Progenitor cell of endocrine pancreas (in vitro differentiated cells): ENCODE results near the gene ZNF649. TPM values are rescaled to one million over a fixed set of nuclear protein-coding genes. Genes with fewer than 3 reads are reported as not detected.

Experiments
- DNase-seq: peaks from one replicate; pipeline ENCODE4 v3.0.0; 2021; ENCODE audit warnings: low spot score; ENCODE audit not compliant: unreplicated experiment
- H3K27ac Mint-ChIP-seq: 2 replicates; pipeline ENCODE4 v1.8.0; 2021; ENCODE audit warnings: mild to moderate bottlenecking, moderate library complexity, mixed read lengths
- H3K27me3 Mint-ChIP-seq: 2 replicates; pipeline ENCODE4 v1.8.0; 2021; ENCODE audit warnings: mixed read lengths
- H3K36me3 Mint-ChIP-seq: 2 replicates; pipeline ENCODE4 v1.8.0; 2022; ENCODE audit warnings: mixed read lengths; ENCODE audit not compliant: insufficient read depth
- H3K4me1 Mint-ChIP-seq: 2 replicates; pipeline ENCODE4 v1.8.0; 2021; ENCODE audit warnings: low read depth, mixed read lengths
- H3K4me3 Mint-ChIP-seq: 2 replicates; pipeline ENCODE4 v1.8.0; 2021; ENCODE audit warnings: low read depth, mild to moderate bottlenecking, moderate library complexity, mixed read lengths
- H3K9me3 Mint-ChIP-seq: 2 replicates; pipeline ENCODE4 v1.8.0; 2021; ENCODE audit warnings: low read depth, mixed read lengths
- total RNA-seq: library from RNA; stranded (reverse); gene quantifications from 2 replicates; pipeline ENCODE4 v1.2.1, GENCODE V29; 2021
- TF ChIP-seq, protein P1 (sequence below): fragments of 200-600 bp; sonication (generic); IDR thresholded peaks from one replicate; pipeline ENCODE4 v1.5.0; 2021; ENCODE audit warnings: antibody characterized with exemption, mild to moderate bottlenecking; ENCODE audit not compliant: unreplicated experiment

ZNF649 gene
- total RNA-seq, 1 donor from 2014 or later, result 42.4 TPM

DNA sequence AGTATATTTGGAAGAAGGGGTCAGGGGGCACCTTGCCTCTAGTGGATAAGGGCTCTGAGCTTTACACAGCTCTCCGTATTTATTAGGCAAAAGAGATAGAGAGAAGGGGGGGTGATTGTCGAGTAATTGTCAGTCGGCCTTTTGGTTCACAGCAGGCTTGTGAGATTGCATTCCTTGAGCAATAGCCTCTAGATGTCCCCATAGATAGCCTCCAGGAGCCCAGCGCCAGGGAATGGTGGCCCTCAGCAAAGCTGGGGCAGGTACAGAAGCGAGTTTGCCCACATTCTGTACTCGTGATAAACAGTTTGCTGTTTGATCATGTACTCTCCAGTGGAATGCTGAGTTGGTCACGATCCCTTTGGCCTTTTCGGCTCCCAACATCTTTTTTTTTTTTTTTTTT lies 27.1 kb upstream of the ZNF649 start:
- H3K4me1 Mint-ChIP-seq, result peaks cover 7% of the 10 kb centered on the region

DNA sequence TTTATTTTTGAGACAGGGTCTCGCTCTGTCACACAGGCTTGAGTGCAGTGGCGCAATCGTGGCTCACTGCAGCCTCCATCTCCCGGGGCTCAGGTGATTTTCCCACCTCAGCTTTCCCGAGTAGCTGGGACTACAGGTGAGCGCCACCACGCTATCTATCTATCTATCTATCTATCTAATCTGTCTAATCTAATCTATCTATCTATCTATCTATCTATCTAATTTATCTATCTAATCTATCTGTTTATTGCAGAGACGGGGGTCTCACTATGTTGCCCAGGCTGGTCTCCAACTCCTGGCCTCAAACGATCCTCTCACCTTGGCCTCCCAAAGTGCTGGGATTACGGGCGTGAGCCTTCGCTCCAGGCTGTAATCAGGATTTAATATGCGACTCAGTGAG lies 23.0 kb upstream of the ZNF649 start:
- Mint-ChIP-seq H3K36me3 (peaks cover 57% of the 10 kb centered on the region), H3K4me1 (peaks cover 7% of the 10 kb centered on the region), H3K9me3 (peaks cover 48% of the 10 kb centered on the region), H3K27ac (peak overlapping the region; percentile 99), H3K4me3 (peak overlapping the region; percentile 96), H3K27me3 (no peaks in the 10 kb centered on the region)
- TF ChIP-seq, protein P1, sequence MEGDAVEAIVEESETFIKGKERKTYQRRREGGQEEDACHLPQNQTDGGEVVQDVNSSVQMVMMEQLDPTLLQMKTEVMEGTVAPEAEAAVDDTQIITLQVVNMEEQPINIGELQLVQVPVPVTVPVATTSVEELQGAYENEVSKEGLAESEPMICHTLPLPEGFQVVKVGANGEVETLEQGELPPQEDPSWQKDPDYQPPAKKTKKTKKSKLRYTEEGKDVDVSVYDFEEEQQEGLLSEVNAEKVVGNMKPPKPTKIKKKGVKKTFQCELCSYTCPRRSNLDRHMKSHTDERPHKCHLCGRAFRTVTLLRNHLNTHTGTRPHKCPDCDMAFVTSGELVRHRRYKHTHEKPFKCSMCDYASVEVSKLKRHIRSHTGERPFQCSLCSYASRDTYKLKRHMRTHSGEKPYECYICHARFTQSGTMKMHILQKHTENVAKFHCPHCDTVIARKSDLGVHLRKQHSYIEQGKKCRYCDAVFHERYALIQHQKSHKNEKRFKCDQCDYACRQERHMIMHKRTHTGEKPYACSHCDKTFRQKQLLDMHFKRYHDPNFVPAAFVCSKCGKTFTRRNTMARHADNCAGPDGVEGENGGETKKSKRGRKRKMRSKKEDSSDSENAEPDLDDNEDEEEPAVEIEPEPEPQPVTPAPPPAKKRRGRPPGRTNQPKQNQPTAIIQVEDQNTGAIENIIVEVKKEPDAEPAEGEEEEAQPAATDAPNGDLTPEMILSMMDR, result no peak
- DNase-seq, result no peak

More for the DNA sequence above, 27.1 kb upstream of the ZNF649 start:
- peaks cover 43% of the 10 kb centered on the region for H3K9me3 Mint-ChIP-seq
- peaks cover 89% of the 10 kb centered on the region for H3K36me3 Mint-ChIP-seq
- H3K4me3 Mint-ChIP-seq, result no peak overlapping the region
- DNase-seq, result no peak
- no peaks in the 10 kb centered on the region for H3K27me3 Mint-ChIP-seq
- TF ChIP-seq, protein P1, result no peak
- no peak overlapping the region for H3K27ac Mint-ChIP-seq

DNA sequence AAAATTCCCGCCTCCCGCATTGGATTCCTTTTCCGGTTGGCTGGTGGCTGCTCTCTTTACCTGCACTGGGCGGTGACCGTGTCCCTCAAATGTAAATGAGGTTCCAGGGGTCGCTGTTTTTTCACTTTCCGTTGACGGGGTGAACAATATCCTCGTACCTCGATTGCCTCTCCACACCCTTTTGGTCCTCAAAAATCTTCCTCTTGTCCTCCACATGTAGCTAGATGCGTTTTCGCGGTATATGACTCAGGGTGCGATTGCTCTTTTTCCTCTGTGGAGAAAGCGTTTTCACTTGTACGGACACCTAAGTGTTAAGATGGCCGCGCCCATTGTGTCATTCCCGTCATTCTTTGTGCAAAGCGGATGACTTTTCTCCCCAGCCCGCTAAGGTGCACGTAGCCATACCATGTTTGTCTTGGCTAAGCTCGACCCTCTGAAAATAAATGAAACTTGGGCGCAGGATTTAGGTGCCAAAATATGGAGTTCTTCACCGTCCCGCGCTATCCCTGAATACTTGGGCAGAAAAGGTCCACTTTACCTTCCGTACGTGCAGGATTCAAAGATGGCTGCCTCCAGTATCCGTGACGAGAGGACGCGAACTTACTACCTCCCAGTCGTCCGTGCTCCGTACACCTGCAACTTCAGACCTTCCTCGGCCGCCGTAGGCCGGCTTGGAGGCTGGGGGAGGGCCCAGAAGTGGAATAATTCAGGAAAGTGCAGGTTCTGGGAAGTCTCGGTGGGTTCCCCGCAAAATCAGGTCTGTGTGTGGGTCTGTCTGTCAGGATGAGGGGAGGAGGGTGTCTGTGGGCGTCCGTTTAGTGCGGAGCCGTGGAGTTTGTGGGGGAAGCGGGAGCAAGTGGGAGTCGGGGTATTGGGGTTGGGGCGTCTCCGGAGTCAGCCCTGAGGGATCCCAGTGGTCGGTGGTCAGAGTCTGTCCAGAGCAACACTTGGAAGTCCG lies 22.2 kb upstream of the ZNF649 start, which contains the start of gene ZNF613:
ZNF613 (plus strand) TSS at position 689 of the 958 bp plus-strand sequence. CDS start 8,749 bp downstream, outside the sequence.
- TF ChIP-seq, protein P1, result peak; percentile 43
- H3K36me3 Mint-ChIP-seq, result peaks cover 53% of the 10 kb centered on the region

DNA sequence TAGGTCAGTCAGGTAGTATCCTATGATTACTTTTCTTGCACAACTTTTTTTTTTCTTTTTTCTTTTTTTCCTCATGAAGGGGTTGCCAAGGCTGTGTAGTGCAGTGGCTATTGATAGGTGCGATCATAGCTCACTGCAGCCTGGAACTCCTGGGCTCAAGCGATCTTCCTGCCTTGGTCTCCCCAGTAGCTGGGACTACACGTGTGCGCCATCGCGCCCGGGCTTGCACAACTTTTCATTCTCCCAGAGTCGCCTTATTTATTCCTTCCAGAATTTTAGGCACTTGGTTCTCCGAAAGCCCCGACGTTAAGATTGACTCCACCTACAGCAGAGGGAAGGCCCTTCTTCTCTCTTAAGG lies 21.6 kb upstream of the ZNF649 start:
- peaks cover 51% of the 10 kb centered on the region for H3K36me3 Mint-ChIP-seq
- H3K9me3 Mint-ChIP-seq, result peaks cover 52% of the 10 kb centered on the region
- peak overlapping the region; percentile 99 for H3K27ac Mint-ChIP-seq
- H3K27me3 Mint-ChIP-seq, result no peaks in the 10 kb centered on the region
- H3K4me1 Mint-ChIP-seq, result peaks cover 7% of the 10 kb centered on the region
- TF ChIP-seq, protein P1, result no peak
- no peak for DNase-seq
- H3K4me3 Mint-ChIP-seq, result peak overlapping the region; percentile 96

More for the DNA sequence above, 22.2 kb upstream of the ZNF649 start, which contains the start of gene ZNF613:
- Mint-ChIP-seq H3K27me3 (no peaks in the 10 kb centered on the region), H3K4me3 (peak within 1 kb of the TSS; percentile 96), H3K4me1 (peaks cover 7% of the 10 kb centered on the region), H3K27ac (peak within 1 kb of the TSS; percentile 99), H3K9me3 (peaks cover 50% of the 10 kb centered on the region)
- peak; percentile 60 for DNase-seq

DNA sequence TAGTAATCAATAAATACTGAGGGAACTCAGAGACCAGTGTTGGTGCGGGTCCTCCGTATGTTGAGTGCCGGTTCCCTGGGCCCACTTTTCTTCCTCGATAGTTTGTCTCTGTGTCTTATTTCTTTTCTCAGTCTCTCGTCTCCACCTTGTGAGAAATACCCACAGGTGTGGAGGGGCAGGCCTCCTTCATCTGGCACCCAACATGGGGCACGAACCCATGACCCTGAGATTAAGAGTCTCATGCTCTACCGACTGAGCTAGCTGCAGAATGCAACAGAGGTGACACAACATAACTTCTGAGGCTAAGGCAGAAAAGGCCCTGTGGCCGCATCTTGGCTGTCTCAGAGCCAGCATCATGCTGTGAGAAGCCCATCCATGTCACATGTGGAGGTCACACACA lies 17.1 kb upstream of the ZNF649 start:
- peaks cover 46% of the 10 kb centered on the region for H3K9me3 Mint-ChIP-seq
- H3K36me3 Mint-ChIP-seq, result peaks cover 17% of the 10 kb centered on the region
- H3K4me3 Mint-ChIP-seq, result no peak overlapping the region
- no peaks in the 10 kb centered on the region for H3K27me3 Mint-ChIP-seq
- H3K27ac Mint-ChIP-seq, result no peak overlapping the region
- TF ChIP-seq, protein P1, result no peak
- no peak for DNase-seq
- no peaks in the 10 kb centered on the region for H3K4me1 Mint-ChIP-seq
